Measurements from ENCODE around the gene SNAPC4. TPM values are rescaled to one million over a fixed set of nuclear protein-coding genes. Genes with fewer than 3 reads are reported as not detected.

Gene SNAPC4
- total RNA-seq, 5 donors from 2014 or later (not counting 1 experiment from before 2014, with no cell fraction given): 10.5 to 15.7 (median 13.3) TPM

- H3K36me3 Mint-ChIP-seq: peaks cover 4% of the 10 kb centered on the region
- Histone ChIP-seq H3K27me3 (replicated peaks in 1 of 2; ENCODE audit: control insufficient read depth in 2 of 2, extremely low read depth in 1 of 2, insufficient read depth in 2 of 2, low read length in 1 of 2) (no peaks in the 10 kb centered on the region), H3K36me3 (ENCODE audit: control insufficient read depth in 2 of 2, extremely low read depth in 1 of 2, insufficient read depth in 1 of 2, low read length in 1 of 2) (peaks cover 3 to 27% of the 10 kb centered on the region in 2 donors), H3K4me3 (ENCODE audit: control insufficient read depth in 1 of 2, extremely low read depth in 1 of 2, low read length in 1 of 2) (no peak overlapping the region), H3K27ac (ENCODE audit: low read length) (no peak overlapping the region), H3K4me1 (ENCODE audit: control insufficient read depth in 1 of 2, extremely low read depth in 1 of 2, insufficient read depth in 2 of 2, low read length in 2 of 2) (peaks cover 0 to 22% of the 10 kb centered on the region in 2 experiments), H3K9me3 (no peaks in the 10 kb centered on the region)
- H3K4me3 Mint-ChIP-seq: no peak overlapping the region
- no peak overlapping the region for H3K27ac Mint-ChIP-seq
- POLR2A ChIA-PET: no interaction called here
- H3K9me3 Mint-ChIP-seq: no peaks in the 10 kb centered on the region
- peaks cover 16 to 28% (median 27%) of the 10 kb centered on the region in 3 donors for H3K4me1 Mint-ChIP-seq
- no peak for ATAC-seq (replicated peaks in 1 of 4)
- DNase-seq: no peak
- CTCF ChIA-PET: no interaction called here
- no peaks in the 10 kb centered on the region for H3K27me3 Mint-ChIP-seq
- 97% methylated on average over 26 of the region's 37 CpGs for whole genome bisulfite sequencing (ENCODE audit: insufficient coverage)
Measured at GRCh38 chr9:136433849-136434579, 34.0 kb upstream of the SNAPC4 start.

- POLR2A ChIA-PET: interaction anchor here in 1 of 2 donors (0.6 kb wide), 1 partner anchor 26 kb away, joined by 3 read pairs; no protein-coding TSS in a partner anchor
- no peak overlapping the region for H3K4me3 Mint-ChIP-seq
- peaks cover 16 to 26% (median 25%) of the 10 kb centered on the region in 3 donors for H3K4me1 Mint-ChIP-seq
- Histone ChIP-seq H3K27me3 (replicated peaks in 1 of 2; ENCODE audit: control insufficient read depth in 2 of 2, extremely low read depth in 1 of 2, insufficient read depth in 2 of 2, low read length in 1 of 2) (no peaks in the 10 kb centered on the region), H3K4me3 (ENCODE audit: control insufficient read depth in 1 of 2, extremely low read depth in 1 of 2, low read length in 1 of 2) (no peak overlapping the region), H3K4me1 (ENCODE audit: control insufficient read depth in 1 of 2, extremely low read depth in 1 of 2, insufficient read depth in 2 of 2, low read length in 2 of 2) (peaks cover 0 to 14% of the 10 kb centered on the region in 2 experiments), H3K9me3 (no peaks in the 10 kb centered on the region), H3K27ac (ENCODE audit: low read length) (no peak overlapping the region), H3K36me3 (ENCODE audit: control insufficient read depth in 2 of 2, extremely low read depth in 1 of 2, insufficient read depth in 1 of 2, low read length in 1 of 2) (peaks cover 3 to 31% of the 10 kb centered on the region in 2 donors)
- WGBS (ENCODE audit: insufficient coverage): 89% methylated on average over 25 of the region's 36 CpGs
- H3K9me3 Mint-ChIP-seq: no peaks in the 10 kb centered on the region
- CTCF ChIA-PET: no interaction called here
- H3K27ac Mint-ChIP-seq: no peak overlapping the region
- ATAC-seq (replicated peaks in 1 of 4): no peak
- no peak for DNase-seq
- peaks cover 6% of the 10 kb centered on the region for H3K36me3 Mint-ChIP-seq
- H3K27me3 Mint-ChIP-seq: no peaks in the 10 kb centered on the region
Measured at GRCh38 chr9:136433043-136433715, 33.2 kb upstream of the SNAPC4 start.

- H3K36me3 Mint-ChIP-seq: peaks cover 6% of the 10 kb centered on the region
- ATAC-seq (replicated peaks in 1 of 4): no peak
- WGBS (ENCODE audit: insufficient coverage): 92% methylated on average over 26 of the region's 26 CpGs
- no peaks in the 10 kb centered on the region for H3K27me3 ChIP-seq (replicated peaks in 1 of 2; ENCODE audit: control insufficient read depth in 2 of 2, extremely low read depth in 1 of 2, insufficient read depth in 2 of 2, low read length in 1 of 2)
- ChIA-PET POLR2A (no interaction called here), CTCF (no interaction called here)
- DNase-seq: no peak
- no peak overlapping the region for H3K4me3 ChIP-seq (ENCODE audit: control insufficient read depth in 1 of 2, extremely low read depth in 1 of 2, low read length in 1 of 2)
- no peak overlapping the region for H3K27ac ChIP-seq (ENCODE audit: low read length)
- no peaks in the 10 kb centered on the region for H3K9me3 ChIP-seq
- H3K27me3 Mint-ChIP-seq: no peaks in the 10 kb centered on the region
- H3K4me3 Mint-ChIP-seq: no peak overlapping the region
- no peak overlapping the region for H3K27ac Mint-ChIP-seq
- no peaks in the 10 kb centered on the region for H3K9me3 Mint-ChIP-seq
- peaks cover 3 to 31% of the 10 kb centered on the region in 2 donors for H3K36me3 ChIP-seq (ENCODE audit: control insufficient read depth in 2 of 2, extremely low read depth in 1 of 2, insufficient read depth in 1 of 2, low read length in 1 of 2)
- H3K4me1 Mint-ChIP-seq: peaks cover 11 to 20% (median 19%) of the 10 kb centered on the region in 3 donors
- peaks cover 0 to 8% of the 10 kb centered on the region in 2 experiments for H3K4me1 ChIP-seq (ENCODE audit: control insufficient read depth in 1 of 2, extremely low read depth in 1 of 2, insufficient read depth in 2 of 2, low read length in 2 of 2)
Measured at GRCh38 chr9:136432591-136432990, 32.6 kb upstream of the SNAPC4 start.

GRCh38 chr9:136431782-136432350, 31.9 kb upstream of the SNAPC4 start:
- ChIA-PET CTCF (no interaction called here), POLR2A (no interaction called here)
- H3K4me1 ChIP-seq (ENCODE audit: control insufficient read depth in 1 of 2, extremely low read depth in 1 of 2, insufficient read depth in 2 of 2, low read length in 2 of 2): peaks cover 0 to under 1% of the 10 kb centered on the region in 2 experiments
- Mint-ChIP-seq H3K4me3 (no peak overlapping the region), H3K9me3 (no peaks in the 10 kb centered on the region), H3K36me3 (peaks cover 6% of the 10 kb centered on the region), H3K27ac (no peak overlapping the region), H3K4me1 (peaks cover 4 to 12% (median 12%) of the 10 kb centered on the region in 3 donors), H3K27me3 (no peaks in the 10 kb centered on the region)
- over 99% methylated on average over 24 of the region's 36 CpGs for WGBS (ENCODE audit: insufficient coverage)
- H3K36me3 ChIP-seq (ENCODE audit: control insufficient read depth in 2 of 2, extremely low read depth in 1 of 2, insufficient read depth in 1 of 2, low read length in 1 of 2): peaks cover 3 to 31% of the 10 kb centered on the region in 2 donors
- H3K9me3 ChIP-seq: no peaks in the 10 kb centered on the region
- DNase-seq (no peak), ATAC-seq (replicated peaks in 1 of 4) (no peak)
- no peak overlapping the region for H3K4me3 ChIP-seq (ENCODE audit: control insufficient read depth in 1 of 2, extremely low read depth in 1 of 2, low read length in 1 of 2)
- no peak overlapping the region for H3K27ac ChIP-seq (ENCODE audit: low read length)
- H3K27me3 ChIP-seq (replicated peaks in 1 of 2; ENCODE audit: control insufficient read depth in 2 of 2, extremely low read depth in 1 of 2, insufficient read depth in 2 of 2, low read length in 1 of 2): no peaks in the 10 kb centered on the region

GRCh38 chr9:136430588-136431234, 30.7 kb upstream of the SNAPC4 start:
- peaks cover 3 to 31% of the 10 kb centered on the region in 2 donors for H3K36me3 ChIP-seq (ENCODE audit: control insufficient read depth in 2 of 2, extremely low read depth in 1 of 2, insufficient read depth in 1 of 2, low read length in 1 of 2)
- no peaks in the 10 kb centered on the region for H3K9me3 Mint-ChIP-seq
- no peak overlapping the region for H3K27ac Mint-ChIP-seq
- H3K36me3 Mint-ChIP-seq: peaks cover 6% of the 10 kb centered on the region
- H3K9me3 ChIP-seq: no peaks in the 10 kb centered on the region
- H3K4me3 ChIP-seq (ENCODE audit: control insufficient read depth in 1 of 2, extremely low read depth in 1 of 2, low read length in 1 of 2): no peak overlapping the region
- no peak overlapping the region for H3K4me3 Mint-ChIP-seq
- ATAC-seq (replicated peaks in 1 of 4) (no peak), DNase-seq (no peak)
- peaks cover 0 to 3% (median 3%) of the 10 kb centered on the region in 3 donors for H3K4me1 Mint-ChIP-seq
- H3K27ac ChIP-seq (ENCODE audit: low read length): no peak overlapping the region
- 95% methylated on average over 19 of the region's 29 CpGs for WGBS (ENCODE audit: insufficient coverage)
- no peaks in the 10 kb centered on the region for H3K4me1 ChIP-seq (ENCODE audit: control insufficient read depth in 1 of 2, extremely low read depth in 1 of 2, insufficient read depth in 2 of 2, low read length in 2 of 2)
- POLR2A ChIA-PET: no interaction called here
- H3K27me3 ChIP-seq (replicated peaks in 1 of 2; ENCODE audit: control insufficient read depth in 2 of 2, extremely low read depth in 1 of 2, insufficient read depth in 2 of 2, low read length in 1 of 2): no peaks in the 10 kb centered on the region
- no peaks in the 10 kb centered on the region for H3K27me3 Mint-ChIP-seq
- CTCF ChIA-PET: interaction anchor here in 1 of 2 donors (0.5 kb wide), 1 partner anchor 1121 kb away, joined by 3 read pairs; the partner anchor contains the start of gene MRPL41

Measured in T-cell (primary cell).